GM18502 (cell line): ENCODE data around the gene MCM5.
A peak's percentile ranks its signal among the peaks of the same experiment; 100 is the strongest.
"Not testable (repeated sequence)": the region's sequence is repeated elsewhere in the genome, so short reads cannot be mapped to it uniquely, and the experiment has no call there.

ENCODE experiments used
- ATAC-seq: cut with Tn5 transposase; IDR thresholded peaks from one replicate; pipeline ENCODE4 v1.9.1; 2021; ENCODE audit warnings: mild to moderate bottlenecking; ENCODE audit not compliant: unreplicated experiment, poor library complexity

MCM5 gene

DNA sequence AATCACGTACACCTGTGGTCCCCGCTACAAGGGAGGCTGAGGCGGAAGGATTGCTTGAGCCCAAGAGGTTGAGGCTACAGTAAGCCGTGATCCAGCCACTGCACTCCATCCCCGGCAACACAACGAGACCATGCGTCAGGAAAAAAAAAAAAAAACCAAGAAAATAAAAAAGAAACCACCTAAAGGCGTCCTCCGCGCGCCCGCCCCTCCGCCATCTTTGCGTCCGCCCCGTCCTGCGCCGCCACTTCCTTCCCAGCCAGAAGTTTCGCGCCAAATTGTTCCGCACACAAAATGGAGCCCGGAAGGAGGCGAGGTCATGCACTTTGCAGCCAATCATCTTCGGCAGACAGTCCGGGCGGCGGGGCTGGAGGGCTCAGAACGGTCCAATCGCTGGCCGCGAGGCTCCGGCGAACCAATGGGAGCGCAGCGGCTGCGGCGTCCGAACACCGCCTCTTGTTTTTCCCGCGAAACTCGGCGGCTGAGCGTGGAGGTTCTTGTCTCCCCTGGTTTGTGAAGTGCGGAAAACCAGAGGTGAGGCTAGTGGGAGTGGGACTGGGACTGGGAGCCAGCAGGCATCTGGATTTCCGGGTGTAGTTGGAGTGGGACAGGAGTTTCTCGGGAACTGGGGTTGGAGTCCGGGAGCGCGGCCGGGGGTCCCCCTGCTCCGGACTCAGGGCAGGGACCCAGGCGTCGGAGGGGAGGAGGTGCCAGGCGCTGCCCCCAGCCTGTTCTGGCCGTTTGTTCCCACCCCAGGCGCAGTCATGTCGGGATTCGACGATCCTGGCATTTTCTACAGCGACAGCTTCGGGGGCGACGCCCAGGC lies at the start of gene MCM5:
MCM5 (plus strand) TSS at position 463 of the 823 bp plus-strand sequence; CDS start at position 762, 299 bp downstream.
- ATAC-seq, result peak; percentile 89

DNA sequence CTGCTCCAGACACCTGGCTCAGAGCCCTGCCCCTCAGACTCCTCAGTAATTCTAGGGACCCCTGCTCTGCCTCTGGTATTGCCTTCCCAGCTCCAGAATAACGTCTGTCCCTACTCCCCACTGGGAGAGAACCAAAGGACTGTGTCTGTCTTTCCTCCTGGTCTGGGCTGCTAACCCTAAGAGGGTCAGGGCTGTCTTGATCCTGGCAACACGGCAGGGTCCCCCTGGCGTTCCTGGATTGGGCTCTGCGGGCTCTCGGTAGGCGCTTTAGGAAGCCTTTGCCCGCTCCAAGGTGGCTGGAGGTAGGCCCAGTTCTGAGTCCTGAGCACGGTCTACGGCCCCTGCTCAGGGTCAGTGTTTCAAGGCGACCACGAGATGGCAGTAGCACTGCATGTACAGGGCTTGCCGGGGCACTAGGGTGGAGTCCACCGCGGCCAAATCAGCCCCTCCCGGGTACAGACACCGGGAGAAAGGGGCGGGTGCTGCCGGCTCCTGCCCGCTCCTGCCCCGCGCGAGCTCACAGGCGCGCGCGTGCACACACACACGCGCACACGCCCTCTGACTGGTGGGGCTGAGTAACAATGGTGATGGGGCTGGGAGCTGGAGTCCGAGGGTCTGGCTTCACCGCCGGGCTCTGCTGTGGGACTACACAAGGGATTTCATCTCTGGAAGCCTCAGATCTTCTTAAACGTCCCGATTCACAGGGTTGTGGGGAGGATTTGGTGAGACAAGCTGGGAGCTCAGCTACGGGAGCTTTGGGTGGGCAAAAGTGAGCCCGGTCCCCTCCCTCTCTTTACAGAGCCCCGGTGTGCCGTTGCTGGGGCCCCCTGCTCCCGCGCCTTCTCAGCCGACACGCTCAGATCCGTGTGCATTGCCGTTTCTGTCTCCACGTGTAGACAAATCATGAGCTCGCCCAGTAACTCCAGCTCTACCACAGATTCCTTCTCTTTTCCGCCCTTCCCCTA lies 49.1 kb upstream of the MCM5 start:
- peak; percentile 75 for ATAC-seq

DNA sequence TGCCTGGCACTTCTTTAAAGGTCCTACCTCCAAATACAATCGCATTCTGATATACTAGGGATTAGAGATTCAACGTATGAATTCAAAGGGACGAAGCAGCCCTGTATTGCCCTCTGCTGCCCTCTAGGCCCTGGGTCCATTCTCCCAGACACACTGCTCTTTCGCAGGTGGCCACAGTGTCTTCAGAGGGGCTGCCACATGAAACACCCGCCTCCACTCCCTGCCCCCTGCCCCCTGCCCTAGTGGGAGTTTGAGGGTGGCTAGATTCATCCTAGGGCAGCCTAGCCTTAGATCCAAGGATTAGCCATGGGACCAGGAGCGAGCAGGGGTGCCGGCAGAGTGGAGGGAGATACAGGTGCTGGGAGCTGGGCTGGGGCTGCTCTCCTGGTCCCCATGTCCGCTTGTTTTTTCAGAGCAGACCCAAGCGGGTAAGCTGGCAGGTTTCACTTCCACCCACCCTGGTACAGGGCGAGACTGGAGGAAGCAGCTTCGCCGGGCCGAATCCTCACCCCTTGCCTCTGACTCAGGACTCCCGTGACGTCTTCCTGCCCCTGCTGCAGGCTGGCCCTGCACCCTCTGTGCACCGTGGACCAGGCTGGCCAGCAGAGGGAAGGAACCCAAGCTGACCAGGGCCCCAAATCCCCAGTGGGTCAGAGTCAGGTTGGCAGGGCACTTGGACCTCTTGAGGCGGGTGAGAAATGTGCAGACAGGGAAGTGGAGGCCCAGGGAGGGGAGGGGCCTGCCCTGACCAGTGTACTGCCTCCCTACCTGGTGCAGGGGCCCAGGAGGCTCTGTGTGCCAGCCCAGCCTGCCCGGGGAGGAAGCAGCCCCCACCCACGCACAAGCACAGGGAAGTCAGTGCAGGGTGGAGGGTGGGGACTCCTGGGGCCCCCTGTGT lies 47.5 kb upstream of the MCM5 start:
- peak; percentile 40 for ATAC-seq

DNA sequence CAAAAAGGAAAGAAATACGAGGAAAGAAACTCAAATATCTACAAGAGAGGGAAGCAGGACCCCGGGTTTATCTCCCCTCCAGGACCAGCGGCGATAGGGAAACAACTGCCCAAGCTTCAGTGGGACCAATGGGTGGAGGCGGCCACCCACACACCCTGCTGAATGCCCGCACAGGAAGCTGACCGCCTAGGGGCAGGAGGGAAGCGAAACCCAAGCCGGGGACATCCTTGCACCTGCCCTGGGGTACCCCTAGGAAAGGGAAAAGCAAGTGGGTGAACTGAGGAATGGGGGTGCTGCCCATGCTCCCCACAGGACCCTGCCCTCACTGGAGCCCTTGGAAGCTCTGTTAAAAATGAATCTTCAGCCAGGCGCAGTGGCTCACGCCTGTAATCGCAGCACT lies 46.6 kb upstream of the MCM5 start:
- no peak for ATAC-seq

DNA sequence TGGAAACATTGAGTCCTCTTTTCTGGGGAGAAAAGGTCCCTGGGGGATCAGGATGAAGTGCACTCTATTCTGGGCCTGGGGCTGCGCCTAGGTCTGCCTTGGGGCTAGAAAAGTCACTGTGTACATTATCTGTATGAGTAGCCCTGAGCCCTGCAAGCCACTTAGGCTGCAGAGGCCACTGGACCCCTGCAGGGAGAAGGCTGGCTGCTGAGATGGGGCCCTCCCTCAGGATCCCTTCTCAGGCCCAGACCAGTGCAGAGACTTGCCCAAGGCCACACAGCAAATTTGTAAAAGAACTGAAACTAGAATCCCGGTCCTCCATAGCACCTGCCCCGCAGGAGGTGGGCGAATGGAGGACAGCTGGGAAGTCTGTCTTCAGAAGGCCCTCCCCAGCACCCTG lies 45.9 kb upstream of the MCM5 start:
- no peak for ATAC-seq

DNA sequence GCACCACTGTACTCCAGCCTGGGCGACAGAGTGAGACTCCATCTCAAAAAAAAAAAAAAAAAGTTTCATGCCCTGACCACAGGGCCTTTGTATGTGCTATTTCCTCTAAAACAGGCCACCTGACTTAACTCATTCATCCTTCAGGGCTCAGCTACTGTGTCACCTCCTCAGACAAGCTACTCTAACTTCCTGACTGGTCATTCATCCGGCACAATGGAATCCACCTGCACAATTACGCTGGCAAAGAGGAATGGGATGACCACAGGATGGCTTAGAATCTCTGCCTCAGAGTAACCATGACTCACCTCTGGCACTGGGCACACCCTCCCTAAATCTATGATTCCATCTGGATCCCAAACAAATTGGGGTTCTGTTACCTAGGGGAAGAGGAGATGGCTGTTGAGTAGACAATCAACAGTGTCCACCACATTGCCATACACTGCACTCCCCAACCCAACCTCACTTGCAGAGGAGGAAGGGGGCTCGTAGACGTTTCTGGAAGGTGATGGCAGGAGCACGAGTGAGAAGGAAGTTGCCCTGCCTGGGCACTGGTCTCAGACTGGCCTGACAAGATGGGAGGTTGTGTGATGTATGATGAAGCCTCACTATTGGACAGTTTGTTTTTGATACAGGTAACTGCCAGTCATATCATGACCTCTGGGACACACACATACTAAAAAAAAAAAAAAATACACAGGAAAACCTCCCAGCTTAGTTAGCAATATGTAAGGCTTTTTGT lies 41.9 kb upstream of the MCM5 start:
- no peak for ATAC-seq

DNA sequence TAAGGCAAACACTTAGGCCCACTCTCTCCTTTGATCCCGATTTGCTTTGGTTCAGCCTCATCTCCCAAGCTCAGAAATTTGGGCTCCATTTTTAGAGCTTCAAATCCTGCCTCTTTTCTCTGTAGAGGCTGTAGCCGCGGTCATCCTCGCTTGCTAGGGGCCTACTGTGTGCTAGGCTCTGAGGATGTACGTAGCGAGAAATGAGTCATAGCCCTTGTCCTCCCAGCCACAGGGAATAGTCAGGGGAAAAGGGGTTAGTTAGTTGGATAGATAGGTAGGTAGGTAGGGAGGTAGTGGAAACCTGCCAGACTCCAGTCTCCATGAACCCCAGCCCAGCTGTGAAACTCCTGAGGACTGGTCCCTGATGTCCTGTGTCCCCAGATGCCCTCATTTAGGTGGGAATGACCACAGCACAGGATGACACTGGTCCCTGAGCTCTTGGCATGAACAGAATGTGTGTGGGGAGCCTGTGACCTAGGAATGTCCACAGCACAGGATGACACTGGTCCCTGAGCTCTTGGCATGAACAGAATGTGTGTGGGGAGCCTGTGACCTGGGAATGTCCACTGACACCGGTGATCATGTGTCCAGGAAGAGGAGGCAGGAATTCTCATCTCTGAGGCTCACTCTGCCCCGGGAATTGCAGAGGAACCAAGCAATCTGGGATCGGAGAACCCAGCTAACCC lies 40.4 kb upstream of the MCM5 start:
- ATAC-seq, result no peak

DNA sequence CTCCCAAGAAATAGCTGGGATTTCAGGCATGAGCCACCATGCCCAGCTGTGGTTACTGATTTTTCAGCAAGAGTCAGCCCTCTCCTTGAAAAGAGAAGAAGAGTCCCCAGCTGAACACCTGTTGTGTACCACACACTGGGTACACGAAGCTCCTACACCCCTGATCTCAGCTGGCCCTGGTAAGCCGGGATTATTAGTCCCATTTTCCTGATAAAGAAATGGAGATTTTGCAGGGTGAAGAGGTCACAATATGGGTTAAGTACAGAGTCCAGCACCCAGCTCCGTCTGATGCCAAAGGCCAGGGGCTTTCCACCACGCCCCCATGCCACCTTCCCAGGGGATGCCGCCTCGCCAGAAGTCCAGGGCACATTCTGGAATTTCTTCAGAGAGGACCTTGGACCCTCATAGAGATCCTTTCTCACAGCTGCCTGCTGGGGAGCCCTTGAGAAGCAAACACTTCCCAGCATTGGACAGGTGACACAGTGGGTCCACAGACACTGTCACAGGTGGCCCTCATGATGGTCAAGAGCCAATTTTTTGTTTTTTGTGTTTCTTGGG lies 38.9 kb upstream of the MCM5 start:
- no peak for ATAC-seq

DNA sequence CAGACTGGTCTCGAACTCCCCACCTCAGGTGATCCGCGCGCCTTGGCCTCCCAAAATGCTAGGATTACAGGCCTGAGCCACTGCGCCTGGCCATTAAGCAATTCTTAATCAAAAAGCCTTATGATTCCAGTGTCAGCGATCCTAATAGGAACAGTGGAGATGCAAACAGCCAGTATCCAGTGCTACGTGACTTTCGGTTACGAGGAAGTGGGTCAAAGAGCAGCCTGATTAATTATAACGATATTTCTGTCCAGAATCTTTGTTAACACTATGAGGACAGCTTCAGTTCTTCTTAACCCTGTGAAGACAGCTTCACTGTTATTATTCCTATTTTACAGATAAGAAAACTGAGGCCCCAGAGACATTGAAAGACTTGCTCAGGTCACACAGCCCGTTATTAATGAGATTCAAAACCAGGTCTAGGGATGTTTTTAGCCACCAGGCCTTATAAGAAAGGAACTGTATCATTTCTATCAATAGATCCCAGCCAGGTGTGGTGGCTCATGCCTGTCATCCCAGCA lies 36.3 kb upstream of the MCM5 start:
- no peak for ATAC-seq

DNA sequence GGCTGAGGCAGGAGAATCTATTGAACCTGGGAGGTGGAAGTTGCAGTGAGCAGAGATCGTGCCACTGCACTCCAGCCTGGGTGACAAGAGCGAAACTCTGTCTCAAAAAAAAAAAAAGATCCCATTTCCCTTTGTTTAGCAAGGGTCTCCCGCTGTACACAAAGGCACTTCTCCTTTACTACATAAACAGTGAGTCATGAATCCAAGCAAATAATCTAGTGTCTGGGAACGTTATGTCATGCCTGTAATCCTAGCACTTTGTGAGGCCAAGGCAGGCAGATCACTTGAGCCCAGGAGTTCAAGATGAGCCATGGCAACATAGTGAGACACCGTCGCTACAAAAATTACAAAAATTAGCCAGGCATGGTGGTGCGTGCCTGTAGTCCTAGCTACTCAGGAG lies 35.7 kb upstream of the MCM5 start:
- not testable (repeated sequence) for ATAC-seq

DNA sequence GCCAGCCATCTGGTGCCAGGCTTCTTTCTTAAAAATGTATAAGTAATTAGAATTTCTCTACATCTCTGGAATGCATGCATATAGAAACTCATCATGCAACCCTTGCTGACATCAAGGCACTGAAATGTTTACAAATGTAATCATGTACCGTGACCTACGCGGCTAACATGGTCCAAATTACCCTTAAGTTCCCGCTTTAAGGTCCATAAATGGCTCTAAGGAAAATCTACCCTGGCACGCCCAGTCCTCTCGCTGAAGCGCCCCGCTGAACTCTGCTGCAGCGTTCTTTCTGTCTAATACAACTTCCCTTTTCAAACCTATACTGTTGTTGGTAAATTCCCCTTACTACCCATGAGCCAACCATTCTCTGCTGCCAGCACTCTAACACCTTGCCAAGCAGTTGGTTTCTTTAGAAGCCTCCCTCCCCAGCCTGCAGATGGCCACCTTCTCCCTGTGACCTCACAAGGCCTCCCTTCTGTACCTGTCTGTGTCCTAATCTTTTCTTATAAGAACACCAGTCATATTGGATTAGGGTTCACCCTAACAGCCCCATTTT lies 32.5 kb upstream of the MCM5 start:
- peak; percentile 63 for ATAC-seq

DNA sequence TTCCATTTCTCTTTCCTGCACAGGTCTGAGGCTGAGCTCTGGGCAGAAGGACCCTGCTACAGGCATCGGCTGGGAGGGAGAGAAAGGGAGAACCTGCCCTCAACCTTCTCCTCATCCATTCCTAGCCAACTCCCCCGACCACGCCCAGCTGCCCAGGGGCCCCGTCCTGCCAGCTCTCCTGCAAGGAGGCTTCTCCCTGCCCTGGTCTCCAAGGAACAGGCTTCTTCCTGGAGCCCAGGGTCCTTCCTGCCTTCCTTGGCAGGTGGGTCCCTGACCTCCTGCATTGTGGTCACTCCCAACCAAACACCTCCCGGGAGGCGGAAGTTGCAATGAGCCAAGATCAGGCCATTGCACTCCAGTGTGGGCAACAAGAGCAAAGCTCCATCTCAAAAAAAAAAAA lies 31.6 kb upstream of the MCM5 start:
- ATAC-seq, result no peak

DNA sequence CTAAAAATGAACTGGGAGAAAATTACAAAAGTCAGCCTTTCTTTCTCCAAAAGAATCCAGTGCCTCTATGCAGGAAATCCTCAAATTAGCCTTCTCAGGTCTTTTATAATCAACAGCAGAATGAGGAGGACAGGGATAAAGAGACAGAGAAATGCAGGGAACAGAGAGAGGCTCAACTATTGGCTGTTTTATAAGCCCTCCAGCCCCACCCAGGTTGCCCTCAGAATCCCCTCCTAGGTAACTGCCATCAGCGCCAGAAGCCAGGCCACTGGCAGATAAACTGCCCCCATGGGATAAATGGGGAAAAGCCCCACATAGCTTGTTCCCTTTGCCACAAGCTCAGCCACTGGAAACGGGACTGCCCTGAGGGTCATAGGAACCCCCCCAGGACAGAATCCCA lies 29.9 kb upstream of the MCM5 start:
- ATAC-seq, result no peak

DNA sequence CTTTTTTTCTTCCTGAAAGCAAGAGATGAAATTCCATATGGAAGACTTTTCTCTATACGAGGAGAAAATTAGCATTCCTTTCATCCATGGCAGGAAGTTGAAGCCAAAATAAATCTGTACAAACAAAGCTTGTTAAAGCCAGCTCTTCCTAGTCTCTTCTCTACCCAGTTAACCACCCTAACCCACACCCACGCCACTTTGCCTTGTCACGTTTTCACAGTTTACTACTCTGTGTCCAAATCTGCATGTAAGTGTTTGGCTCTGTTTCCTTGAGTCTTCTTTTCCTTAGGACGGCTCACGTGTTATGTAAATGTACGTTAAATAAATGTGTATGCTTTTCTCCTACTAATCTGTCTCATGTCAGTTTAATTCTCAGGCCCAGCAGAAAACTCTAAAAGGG lies 26.2 kb upstream of the MCM5 start:
- no peak for ATAC-seq

DNA sequence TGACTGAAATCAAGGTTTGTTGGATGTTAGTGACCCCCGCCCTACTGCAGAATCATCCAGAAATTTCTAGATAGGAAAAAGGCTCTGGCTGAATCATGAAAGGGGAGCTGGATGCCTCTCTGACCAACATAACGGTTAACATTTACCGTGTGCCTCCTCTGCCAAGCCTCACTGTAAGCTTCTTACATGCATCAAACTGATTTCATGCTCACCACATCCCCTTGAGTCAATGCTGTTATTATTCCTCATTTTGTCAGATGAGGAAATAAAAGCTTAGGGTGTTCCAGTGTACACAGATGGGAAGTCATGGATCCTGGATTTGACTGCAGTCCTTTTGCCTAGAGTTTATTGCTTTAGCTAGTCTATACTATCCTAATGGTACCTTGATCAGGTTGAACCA lies 24.9 kb upstream of the MCM5 start:
- ATAC-seq, result no peak

DNA sequence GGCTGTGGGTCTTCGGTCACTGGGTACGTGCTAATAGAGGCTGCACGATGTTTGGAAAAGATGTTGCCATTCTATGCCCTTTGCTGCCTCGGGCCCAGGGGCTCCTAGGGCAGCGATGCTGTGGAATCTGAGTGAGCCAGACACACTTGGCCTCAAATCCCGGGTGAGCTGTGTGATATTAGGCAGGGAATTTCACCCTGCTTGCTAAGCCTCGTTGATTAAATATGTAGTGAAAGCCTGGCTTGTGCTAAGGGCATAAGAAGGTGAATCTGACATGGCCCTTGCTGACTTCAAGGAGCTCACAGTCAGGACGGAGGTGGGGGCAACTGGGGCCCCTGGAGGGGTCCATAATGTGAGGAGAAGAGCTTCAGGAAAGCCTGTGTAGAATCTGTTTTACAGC lies 24.4 kb upstream of the MCM5 start:
- no peak for ATAC-seq

DNA sequence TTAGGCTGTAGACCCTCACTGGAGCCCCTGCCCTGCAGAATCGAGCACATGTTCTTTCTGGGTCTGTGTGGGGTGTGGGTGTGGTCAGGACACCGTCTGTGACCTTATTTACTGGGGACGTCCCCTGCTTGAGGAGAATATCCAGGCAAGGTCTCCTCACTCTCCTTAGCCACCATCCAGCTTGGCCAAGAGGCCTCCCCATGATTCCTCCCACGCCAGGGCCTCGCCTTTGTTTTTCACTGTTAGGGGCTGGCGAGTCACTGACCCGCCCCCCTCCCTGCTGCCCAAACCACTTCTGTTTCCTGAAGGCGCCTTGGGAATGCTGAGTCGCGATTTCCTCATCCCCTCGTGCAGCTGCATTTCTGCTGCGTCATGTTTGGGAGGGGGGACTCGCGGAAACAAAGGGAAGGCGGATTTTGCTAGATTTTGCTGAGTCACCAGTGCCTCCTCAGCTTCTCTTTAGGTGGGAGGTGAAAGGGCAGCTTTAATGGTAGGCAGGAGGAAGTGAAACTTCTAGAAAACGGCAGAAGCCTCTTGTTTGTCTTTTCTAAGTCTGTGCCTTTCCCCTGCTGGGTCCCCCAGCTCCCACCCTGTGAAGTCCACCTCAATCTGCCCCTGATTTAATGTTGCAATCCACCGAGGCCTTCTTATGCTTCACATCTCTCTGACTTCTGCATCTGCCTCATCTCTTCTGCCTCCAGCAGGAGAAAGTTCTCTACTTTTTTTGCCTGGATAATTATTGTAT lies 23.0 kb upstream of the MCM5 start:
- ATAC-seq, result peak; percentile 68

DNA sequence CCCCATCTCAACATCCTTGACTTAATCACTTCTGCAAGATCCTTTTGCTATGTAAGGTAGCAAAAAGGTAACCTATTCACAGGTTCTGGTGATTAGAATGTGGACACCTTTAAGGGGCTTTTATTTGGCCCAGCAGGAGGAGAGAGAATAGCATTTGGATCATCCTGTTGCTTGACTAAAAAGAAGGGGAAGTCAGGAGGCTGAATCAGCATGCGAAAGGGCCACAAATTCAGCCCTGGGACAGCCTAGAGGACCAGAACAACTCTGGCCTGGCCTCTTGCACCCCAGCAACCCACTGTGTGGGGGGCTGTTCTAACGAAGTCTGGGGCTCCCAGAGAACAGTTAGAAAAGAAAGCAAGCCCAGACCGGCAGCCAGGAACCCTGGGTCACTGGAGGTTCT lies 22.2 kb upstream of the MCM5 start:
- no peak for ATAC-seq
